Breast epithelium (tissue), 3 donors: ENCODE results near the gene NFIX.

Experiments
- POLR2A ChIP-seq: fragments of 450-650 bp; IDR thresholded peaks from one replicate; pipeline ENCODE4 v1.6.1; 2016; ENCODE audit warnings: antibody characterized with exemption, mild to moderate bottlenecking, moderate library complexity
- POLR2AphosphoS5 ChIP-seq, 3 donors: sonication (generic); formaldehyde crosslinking; IDR thresholded peaks; one replicate each; pipeline ENCODE4 v1.6.1; 2017; ENCODE audit warnings: antibody characterized with exemption in 3 of 3
- TF ChIP-seq, protein P1 (sequence below), 3 donors: fragments of 450-650 bp; IDR thresholded peaks; one replicate each; pipeline ENCODE4 v1.5.1; 2016 to 2017; ENCODE audit warnings: antibody characterized with exemption in 3 of 3, mild to moderate bottlenecking in 3 of 3, moderate library complexity in 3 of 3

DNA sequence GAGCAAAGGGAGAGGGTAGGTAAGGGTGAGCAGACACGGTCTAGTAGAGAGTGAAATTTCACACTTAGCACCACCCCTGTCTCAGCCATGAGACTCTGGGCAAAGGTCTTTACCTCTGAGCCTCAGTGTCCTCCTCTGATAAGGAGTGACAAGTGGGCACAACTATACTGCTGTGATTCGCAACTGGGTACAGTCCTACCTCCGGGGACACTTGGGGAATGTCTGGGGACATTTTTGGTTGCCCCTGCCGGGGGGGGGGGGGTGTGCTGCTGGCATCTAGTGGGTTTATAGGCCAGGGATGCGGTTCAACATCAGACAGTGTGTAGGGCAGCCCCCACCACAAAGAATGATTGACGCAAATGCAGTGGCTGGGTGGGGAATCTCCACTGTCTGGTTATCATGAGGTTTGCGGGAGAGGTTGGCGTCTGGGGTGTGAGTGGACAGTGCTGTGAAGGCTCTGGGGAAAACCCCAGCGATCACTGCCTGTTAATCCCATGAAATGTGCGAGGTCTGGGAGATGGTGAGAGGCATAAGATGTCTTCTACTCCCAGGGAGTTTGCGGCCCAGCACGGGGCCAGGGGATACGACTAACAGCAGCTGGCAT is 127.1 kb downstream of the NFIX start:
- no peak for TF ChIP-seq POLR2AphosphoS5 (IDR thresholded peaks at IDR 0.05)
- TF ChIP-seq, protein P1, sequence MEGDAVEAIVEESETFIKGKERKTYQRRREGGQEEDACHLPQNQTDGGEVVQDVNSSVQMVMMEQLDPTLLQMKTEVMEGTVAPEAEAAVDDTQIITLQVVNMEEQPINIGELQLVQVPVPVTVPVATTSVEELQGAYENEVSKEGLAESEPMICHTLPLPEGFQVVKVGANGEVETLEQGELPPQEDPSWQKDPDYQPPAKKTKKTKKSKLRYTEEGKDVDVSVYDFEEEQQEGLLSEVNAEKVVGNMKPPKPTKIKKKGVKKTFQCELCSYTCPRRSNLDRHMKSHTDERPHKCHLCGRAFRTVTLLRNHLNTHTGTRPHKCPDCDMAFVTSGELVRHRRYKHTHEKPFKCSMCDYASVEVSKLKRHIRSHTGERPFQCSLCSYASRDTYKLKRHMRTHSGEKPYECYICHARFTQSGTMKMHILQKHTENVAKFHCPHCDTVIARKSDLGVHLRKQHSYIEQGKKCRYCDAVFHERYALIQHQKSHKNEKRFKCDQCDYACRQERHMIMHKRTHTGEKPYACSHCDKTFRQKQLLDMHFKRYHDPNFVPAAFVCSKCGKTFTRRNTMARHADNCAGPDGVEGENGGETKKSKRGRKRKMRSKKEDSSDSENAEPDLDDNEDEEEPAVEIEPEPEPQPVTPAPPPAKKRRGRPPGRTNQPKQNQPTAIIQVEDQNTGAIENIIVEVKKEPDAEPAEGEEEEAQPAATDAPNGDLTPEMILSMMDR (IDR thresholded peaks at IDR 0.05): no peak
- no peak for TF ChIP-seq POLR2A
